Urinary bladder (tissue), 4 donors: ENCODE results near the gene ADCYAP1R1. TPM values are rescaled to one million over a fixed set of nuclear protein-coding genes. Genes with fewer than 3 reads are reported as not detected.

Experiments
- DNase-seq: peaks from one replicate; pipeline ENCODE4 v3.0.0-alpha.2; 2015; ENCODE audit errors: extremely low spot score
- H3K27ac ChIP-seq: one replicate; pipeline ENCODE4 v1.5.1; 2013; ENCODE audit warnings: low read depth, mild to moderate bottlenecking, moderate library complexity
- H3K36me3 ChIP-seq: one replicate; pipeline ENCODE4 v1.6.1; 2013; ENCODE audit warnings: mild to moderate bottlenecking, moderate library complexity; ENCODE audit not compliant: insufficient read depth
- H3K4me1 ChIP-seq: one replicate; pipeline ENCODE4 v1.6.1; 2013; ENCODE audit warnings: mild to moderate bottlenecking, moderate library complexity; ENCODE audit not compliant: insufficient read depth
- H3K4me3 ChIP-seq: one replicate; pipeline ENCODE4 v1.5.1; 2013; ENCODE audit warnings: low read depth, low read length
- WGBS: extraction: QIAGEN DNeasy Blood & Tissue Kit; methylation state at CpG from one replicate; pipeline ENCODE4 v1.1.7; 2013; 5-methylcytosine and 5-hydroxymethylcytosine counted together
- polyA plus RNA-seq: library from polyadenylated mRNA; stranded (reverse); fragments of 200-250 nt; gene quantifications from one replicate; pipeline ENCODE4 v1.2.3, GENCODE V29; 2013
- total RNA-seq: library from RNA; depleted of rRNA; stranded (reverse); fragments of >200 nt; gene quantifications from one replicate; pipeline ENCODE4 v1.2.3, GENCODE V29; 2014
- donor health status: healthy with polysubstance abuse.
- donor health status: healthy.

ADCYAP1R1 gene
- total and polyA plus RNA-seq, 2 donors: 4.5 to 4.9 TPM

DNA sequence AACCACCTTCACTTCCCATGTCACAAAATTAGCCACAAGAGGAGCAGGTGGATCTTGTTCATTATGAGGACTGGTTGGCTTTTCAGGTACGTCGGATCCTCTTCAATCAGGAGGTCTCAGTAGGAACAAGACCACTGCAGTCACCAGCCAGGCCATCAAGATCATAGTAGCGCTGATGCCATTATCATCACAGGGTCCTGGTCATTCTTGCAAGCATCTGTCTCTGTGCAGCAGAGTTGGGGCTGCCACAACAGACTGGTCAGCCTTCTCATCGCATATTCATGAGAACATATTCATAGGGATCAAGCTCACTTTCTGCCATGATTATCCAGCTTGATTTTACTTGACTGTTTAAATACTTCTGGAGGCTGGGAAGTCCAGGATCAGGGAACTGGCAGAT is 67.1 kb downstream of the ADCYAP1R1 start:
- no peak for DNase-seq
- H3K36me3 ChIP-seq: no peaks in the 10 kb centered on the region
- no peak overlapping the region for H3K4me3 ChIP-seq
- no peaks in the 10 kb centered on the region for H3K4me1 ChIP-seq
- H3K27ac ChIP-seq: no peak overlapping the region
- WGBS: 78% methylated on average over 4 of the region's 4 CpGs

DNA sequence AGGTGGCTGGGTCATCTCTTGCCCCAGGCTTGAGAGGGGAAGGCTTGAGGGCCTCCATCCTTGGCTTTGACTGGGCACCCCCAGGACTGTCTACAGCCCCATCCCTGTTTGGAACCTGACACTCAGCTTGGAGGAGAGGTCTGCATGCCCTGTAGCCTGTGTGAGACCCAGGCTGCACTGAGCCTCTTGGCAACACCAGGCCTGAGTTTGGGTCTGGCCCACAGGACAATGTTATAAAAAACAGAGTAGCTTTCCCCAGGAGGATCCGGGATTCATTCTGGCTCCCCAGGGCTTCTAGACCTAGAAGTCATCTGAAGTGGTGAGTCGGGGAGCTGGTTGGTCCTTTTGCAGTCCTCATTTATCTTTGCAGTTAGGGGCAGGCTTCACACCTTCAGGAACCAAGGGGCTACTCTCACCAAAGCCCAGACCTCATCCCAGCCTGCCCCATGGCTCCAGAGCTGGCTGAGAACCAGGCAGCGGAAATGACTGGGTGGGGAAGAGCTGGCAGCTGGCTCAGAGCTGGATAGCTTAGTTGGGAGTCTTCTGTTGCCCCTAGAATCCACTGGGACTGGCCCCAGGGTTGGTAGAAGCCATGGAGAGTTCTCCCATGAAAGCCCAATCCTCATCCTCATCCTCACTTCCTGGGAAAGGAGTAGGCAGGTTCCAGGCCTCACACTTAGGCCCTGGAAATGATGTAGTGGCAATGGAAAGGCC is 68.8 kb downstream of the ADCYAP1R1 start:
- no peak overlapping the region for H3K27ac ChIP-seq
- no peaks in the 10 kb centered on the region for H3K36me3 ChIP-seq
- WGBS: 91% methylated on average over 3 of the region's 3 CpGs
- DNase-seq: no peak
- H3K4me1 ChIP-seq: no peaks in the 10 kb centered on the region
- no peak overlapping the region for H3K4me3 ChIP-seq

DNA sequence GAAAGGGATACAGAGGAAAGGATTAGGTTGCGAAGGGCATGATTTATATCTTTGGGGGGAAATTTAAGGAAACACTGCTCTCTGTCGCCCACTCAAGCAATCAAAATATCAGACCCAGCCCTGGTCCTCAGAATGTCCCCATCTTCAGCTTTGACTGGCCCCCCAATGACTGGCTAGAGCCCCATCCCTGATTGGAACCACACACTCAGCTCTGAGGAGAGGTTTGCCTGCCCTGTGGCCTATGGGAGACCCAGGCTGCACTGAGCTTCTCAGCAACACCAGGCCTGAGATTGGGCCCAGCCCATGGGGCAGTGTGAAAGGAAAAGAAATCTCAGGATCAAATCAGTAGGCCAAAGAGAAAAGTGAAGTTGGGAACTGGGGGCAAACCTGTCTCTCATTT is 69.5 kb downstream of the ADCYAP1R1 start:
- no peak overlapping the region for H3K4me3 ChIP-seq
- H3K4me1 ChIP-seq: no peaks in the 10 kb centered on the region
- H3K27ac ChIP-seq: no peak overlapping the region
- no peaks in the 10 kb centered on the region for H3K36me3 ChIP-seq
- WGBS: 95% methylated on average over 2 of the region's 2 CpGs
- no peak for DNase-seq

DNA sequence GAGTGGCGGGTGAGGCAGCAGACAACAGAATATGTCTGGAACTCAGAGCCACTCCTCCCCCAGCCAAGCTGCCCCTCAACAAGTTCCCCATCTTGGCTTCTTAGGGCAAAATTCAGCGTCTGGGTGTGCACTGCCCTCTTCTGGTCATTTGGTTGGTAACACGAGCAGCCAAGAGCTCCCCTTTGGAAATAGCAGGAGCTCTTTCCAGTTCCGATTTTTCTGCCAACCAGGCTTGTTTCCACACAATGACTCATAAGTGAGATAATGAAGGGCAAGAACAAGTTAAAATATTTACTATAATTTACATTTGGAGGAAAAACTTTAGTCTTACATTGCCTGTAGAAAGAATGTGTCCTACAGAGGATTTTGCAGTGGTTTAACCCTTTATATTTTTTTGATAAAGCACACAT is 70.5 kb downstream of the ADCYAP1R1 start:
- Histone ChIP-seq H3K4me3 (no peak overlapping the region), H3K4me1 (no peaks in the 10 kb centered on the region)
- 4% methylated on average over 4 of the region's 4 CpGs for WGBS

DNA sequence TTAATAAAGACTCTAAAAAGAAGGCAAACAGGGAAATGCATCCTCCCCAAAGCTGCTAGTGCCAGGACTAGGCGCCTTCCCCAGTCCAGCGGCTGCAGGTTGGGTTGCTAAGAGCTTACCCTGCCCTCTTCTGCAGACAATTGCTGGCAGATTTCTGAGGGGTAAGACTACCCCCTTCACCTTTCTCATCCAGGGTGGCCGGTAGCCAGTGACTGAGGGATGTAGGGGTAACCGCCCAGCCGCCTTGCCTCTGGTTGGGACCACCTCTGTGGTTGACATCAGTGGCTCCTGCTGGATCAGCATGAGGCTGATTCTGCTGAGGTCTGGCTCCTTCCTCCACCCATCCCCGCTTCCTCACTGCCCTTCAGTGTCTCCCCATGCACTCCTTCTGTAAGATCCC is 71.2 kb downstream of the ADCYAP1R1 start:
- Histone ChIP-seq H3K27ac (no peak overlapping the region), H3K36me3 (no peaks in the 10 kb centered on the region), H3K4me1 (no peaks in the 10 kb centered on the region), H3K4me3 (no peak overlapping the region)
- DNase-seq: no peak
- WGBS: 76% methylated on average over 6 of the region's 6 CpGs

More for the DNA sequence above, 70.5 kb downstream of the ADCYAP1R1 start:
- H3K27ac ChIP-seq: no peak overlapping the region
- H3K36me3 ChIP-seq: no peaks in the 10 kb centered on the region
- DNase-seq: peak; percentile 84

DNA sequence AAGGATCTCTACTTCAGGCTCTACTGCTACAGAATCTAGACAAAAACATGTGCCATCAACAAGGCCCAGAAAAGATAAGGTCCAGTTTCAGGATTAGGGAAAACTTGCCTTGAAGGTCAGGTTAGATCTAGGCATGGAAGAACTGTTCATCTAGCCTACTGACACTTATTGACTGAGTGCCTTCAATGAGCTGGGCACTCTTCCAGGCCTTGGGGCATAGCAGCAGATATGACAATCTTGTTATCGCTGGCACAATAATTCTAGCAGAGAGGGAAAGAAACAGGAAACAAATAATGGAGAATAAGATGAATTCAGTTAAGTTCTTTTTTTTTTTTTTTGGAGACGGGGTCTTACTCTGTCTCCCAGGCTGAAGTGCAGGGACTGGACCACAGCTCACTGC is 71.6 kb downstream of the ADCYAP1R1 start:
- DNase-seq: no peak
- Histone ChIP-seq H3K4me1 (no peaks in the 10 kb centered on the region), H3K27ac (no peak overlapping the region), H3K4me3 (no peak overlapping the region), H3K36me3 (no peaks in the 10 kb centered on the region)
- 83% methylated on average over 2 of the region's 2 CpGs for WGBS

DNA sequence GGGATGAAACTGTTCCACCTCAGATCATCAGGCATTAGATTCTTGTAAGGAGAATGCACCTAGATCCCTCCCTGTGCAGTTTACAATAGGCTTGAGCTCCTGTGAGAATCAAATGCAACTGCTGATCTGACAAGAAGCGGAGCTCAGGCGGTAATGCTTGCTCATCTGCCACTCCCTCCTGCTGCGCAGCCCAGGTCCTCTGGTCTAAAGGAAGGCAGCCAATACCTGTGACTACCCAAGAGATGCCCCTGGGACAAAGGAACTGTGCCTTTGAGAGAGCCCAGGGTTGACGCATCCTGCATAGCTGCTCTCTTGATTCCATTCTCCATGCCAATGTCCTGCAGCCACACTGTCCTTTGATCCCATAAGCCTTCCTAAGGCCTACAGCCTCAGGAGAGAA is 73.1 kb downstream of the ADCYAP1R1 start:
- H3K4me3 ChIP-seq: no peak overlapping the region
- H3K4me1 ChIP-seq: no peaks in the 10 kb centered on the region
- no peak overlapping the region for H3K27ac ChIP-seq
- no peaks in the 10 kb centered on the region for H3K36me3 ChIP-seq
- no peak for DNase-seq
- 92% methylated on average over 4 of the region's 4 CpGs for WGBS

DNA sequence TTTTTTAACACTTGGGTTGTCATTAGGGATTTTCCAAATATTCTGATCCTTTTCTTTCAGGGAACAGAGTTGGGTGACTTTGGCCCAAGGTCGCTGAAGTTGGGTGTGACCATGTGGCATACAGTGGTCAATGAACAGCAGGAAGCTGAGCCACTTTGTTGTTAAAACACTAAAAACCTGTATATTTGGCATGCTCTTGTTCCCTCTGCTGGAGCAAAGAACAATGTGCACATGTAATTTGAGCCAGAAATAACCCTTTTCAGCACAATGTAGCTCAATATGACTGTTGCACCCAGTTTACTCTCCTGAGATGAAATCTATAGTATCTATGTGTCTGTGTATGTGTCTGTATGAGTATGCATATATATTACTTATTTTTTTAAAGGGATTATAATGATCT is 74.9 kb downstream of the ADCYAP1R1 start:
- Histone ChIP-seq H3K36me3 (no peaks in the 10 kb centered on the region), H3K4me1 (no peaks in the 10 kb centered on the region), H3K27ac (no peak overlapping the region), H3K4me3 (no peak overlapping the region)
- WGBS: 62% methylated on average over 1 of the region's 1 CpG
- DNase-seq: no peak

DNA sequence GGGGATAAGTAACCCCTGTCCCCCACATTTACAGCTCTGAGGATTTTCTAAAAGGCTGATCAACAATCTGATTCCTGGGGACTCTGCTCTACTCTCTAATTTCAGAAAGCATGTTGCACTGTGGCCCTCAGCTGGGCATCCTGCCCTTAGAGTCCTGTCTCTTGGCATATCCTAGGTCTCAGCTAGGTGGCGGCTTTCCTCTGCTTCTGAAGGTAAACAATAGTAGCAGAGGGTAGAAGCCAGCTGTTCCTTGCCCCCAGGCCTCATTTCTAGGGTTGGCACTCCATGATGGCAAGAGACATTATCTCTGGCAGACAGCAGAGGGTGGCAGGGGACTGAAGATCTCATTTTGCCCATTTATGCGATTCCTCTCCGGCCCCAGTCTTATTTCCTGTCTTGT is 77.0 kb downstream of the ADCYAP1R1 start:
- H3K4me1 ChIP-seq: no peaks in the 10 kb centered on the region
- H3K4me3 ChIP-seq: no peak overlapping the region
- DNase-seq: no peak
- H3K27ac ChIP-seq: no peak overlapping the region
- WGBS: 72% methylated on average over 3 of the region's 3 CpGs
- no peaks in the 10 kb centered on the region for H3K36me3 ChIP-seq

DNA sequence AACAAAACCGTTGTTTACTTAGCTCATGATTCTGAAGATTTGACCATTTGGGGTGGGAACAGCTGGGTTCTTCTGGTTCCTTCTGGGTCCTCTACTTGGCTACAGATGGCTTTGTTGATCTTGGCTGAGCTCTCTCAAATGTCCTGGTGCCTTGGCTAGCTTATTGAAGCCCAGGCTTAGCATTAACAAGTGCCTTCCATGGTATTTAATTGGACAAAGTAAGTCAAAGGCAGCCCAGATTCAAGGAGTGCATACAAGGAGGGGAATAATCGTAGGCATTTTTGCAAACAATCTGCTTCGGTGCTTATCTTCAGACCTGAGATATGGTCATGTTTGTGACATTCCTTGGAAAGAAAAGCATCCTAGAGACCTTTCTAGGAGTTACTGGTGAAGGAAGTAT is 81.4 kb downstream of the ADCYAP1R1 start:
- Histone ChIP-seq H3K36me3 (no peaks in the 10 kb centered on the region), H3K27ac (no peak overlapping the region), H3K4me3 (no peak overlapping the region), H3K4me1 (no peaks in the 10 kb centered on the region)
- no peak for DNase-seq
- 67% methylated on average over 3 of the region's 3 CpGs for WGBS

DNA sequence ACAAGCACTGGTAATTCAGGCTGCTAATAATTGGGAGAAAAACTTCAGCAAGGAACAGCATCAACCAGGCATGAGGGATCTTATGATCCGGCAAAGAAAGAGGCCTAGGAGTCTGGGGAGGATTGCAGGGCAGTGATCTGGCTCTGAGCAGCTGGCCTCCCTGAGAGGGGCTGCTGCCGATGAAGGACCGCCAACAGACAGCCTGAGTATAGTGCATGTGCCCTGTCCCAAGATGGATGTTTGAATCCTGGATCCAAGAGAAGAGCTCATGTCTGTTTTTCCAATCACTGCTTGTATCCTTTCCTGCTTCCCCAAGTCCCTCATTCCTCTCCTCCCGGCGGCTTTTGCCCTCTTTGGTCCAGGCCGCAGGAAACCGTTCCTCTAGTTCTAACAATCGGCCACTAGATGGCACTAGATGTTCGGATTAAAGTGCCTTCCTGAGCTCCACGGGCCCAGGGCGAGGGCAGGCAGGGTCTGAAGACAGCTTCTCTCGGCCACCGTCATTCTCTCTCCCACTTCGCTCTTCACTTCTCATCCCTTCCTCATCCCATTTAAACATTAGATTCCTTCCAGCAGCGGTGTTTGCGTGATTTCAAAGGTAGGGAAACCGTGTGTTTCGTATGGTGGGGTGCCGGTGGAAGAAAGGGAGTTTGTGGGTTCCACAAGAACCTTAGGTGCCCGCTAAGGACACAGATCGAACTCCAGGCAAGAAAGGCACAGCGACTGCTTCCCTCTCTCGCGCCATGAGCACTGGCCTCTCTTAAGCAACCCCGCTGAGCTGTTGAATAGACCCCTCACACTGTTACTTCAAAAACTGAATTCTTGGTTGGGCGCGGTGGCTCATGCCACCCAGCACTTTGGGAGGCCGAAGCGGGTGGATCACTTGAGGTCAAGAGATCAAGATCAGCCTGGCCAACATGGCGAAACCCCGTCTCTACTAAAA is 82.4 kb downstream of the ADCYAP1R1 start:
- DNase-seq: peak; percentile 42
- WGBS: 49% methylated on average over 31 of the region's 31 CpGs
- Histone ChIP-seq H3K36me3 (no peaks in the 10 kb centered on the region), H3K4me3 (no peak overlapping the region), H3K4me1 (no peaks in the 10 kb centered on the region), H3K27ac (no peak overlapping the region)

DNA sequence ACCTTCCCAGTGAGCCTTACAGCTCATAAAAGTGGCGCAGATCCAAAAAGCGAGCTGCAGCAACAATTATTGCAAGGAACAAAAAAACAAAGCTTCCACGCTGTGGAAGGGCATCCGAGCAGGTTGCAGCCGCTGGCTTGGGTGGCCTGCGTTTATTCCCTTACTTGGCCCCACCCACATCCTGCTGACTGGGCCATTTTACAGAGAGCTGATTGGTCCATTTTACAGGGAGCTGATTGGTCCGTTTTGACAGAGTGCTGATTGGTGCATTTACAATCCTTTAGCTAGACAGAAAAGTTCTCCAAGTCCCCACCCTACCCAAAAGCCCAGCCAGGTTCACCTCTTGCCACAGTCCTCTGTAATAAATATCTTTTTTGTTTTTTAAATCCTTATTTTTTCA is 85.1 kb downstream of the ADCYAP1R1 start:
- DNase-seq: no peak
- no peak overlapping the region for H3K27ac ChIP-seq
- 88% methylated on average over 7 of the region's 7 CpGs for WGBS
- H3K36me3 ChIP-seq: no peaks in the 10 kb centered on the region
- H3K4me1 ChIP-seq: no peaks in the 10 kb centered on the region
- H3K4me3 ChIP-seq: no peak overlapping the region

DNA sequence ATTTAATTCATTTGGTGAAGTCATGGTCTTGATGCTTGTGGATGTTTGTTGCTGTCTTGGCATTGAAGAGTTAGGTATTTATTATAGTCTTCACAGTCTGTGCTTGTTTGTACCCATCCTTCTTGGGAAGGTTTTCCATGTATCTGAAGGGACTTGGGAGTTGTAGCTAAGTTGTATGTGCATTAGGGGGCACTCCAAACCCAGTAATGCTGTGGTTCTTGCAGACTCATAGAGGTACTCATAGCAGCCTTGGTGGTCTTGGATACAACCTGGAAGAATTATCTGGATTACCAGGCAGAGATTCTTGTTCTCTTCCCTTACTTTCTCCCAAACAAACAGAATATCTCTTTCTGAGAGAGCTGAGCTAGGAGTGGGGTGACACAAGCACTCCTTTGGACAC is 93.2 kb downstream of the ADCYAP1R1 start:
- DNase-seq: no peak
- H3K27ac ChIP-seq: no peak overlapping the region
- H3K36me3 ChIP-seq: no peaks in the 10 kb centered on the region
- H3K4me1 ChIP-seq: no peaks in the 10 kb centered on the region
- no peak overlapping the region for H3K4me3 ChIP-seq

DNA sequence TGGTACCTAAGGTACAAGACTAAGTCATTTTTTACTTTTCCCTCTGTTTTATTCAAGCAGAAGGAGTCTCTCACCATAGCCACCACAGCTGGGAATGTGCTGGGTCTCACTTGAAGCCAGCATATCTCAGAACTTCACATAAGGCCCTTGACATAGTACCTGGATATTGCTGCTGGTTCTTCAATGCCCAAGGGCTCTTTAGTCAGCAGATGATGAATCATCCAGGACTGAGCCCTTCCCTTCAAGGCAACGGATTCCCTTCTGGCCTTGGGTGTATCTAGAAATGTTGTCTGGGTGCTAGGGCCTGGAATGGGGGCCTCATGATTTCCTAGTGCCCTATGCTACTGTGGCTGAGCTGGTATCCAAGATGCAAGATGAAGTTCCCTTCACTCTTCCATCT is 93.9 kb downstream of the ADCYAP1R1 start:
- no peak overlapping the region for H3K4me3 ChIP-seq
- 61% methylated on average over 1 of the region's 1 CpG for WGBS
- H3K27ac ChIP-seq: no peak overlapping the region
- DNase-seq: no peak
- no peaks in the 10 kb centered on the region for H3K36me3 ChIP-seq
- H3K4me1 ChIP-seq: no peaks in the 10 kb centered on the region
